Activated B cell treated with CpG ODN at 0.5 μM for 24 hours (primary cell): ENCODE measurements around the gene TTC7B. TPM values are rescaled to one million over a fixed set of nuclear protein-coding genes. Genes with fewer than 3 reads are reported as not detected.

Experiments
- ATAC-seq: fragments of 200-7000 bp; cut with Tn5 transposase; one replicate; pipeline ENCODE4 v1.10.0; 2021; ENCODE audit warnings: low read depth, mild to moderate bottlenecking, moderate library complexity
- CTCF ChIA-PET: fragments of 350-600 bp; sonication (Branson Sonifier 250); formaldehyde crosslinking; loops from one replicate; lab custom pipeline; 2021; ENCODE audit warnings: antibody characterized with exemption; lab: Charles Lee
- POLR2A ChIA-PET: fragments of 350-600 bp; sonication (Branson Sonifier 250); formaldehyde crosslinking; loops from one replicate; lab custom pipeline; 2021; ENCODE audit warnings: antibody characterized with exemption; lab: Charles Lee
- DNase-seq: peaks from one replicate; pipeline ENCODE4 v3.0.0; 2022
- H3K27ac Mint-ChIP-seq: one replicate; pipeline ENCODE4 v1.8.0; 2020; ENCODE audit warnings: mixed read lengths
- H3K27me3 Mint-ChIP-seq: one replicate; pipeline ENCODE4 v1.8.0; 2021; ENCODE audit warnings: mixed read lengths
- H3K36me3 Mint-ChIP-seq: one replicate; pipeline ENCODE4 v1.8.0; 2021; ENCODE audit warnings: low read depth, mixed read lengths
- H3K4me1 Mint-ChIP-seq: one replicate; pipeline ENCODE4 v1.8.0; 2021; ENCODE audit warnings: mixed read lengths
- H3K4me3 Mint-ChIP-seq: one replicate; pipeline ENCODE4 v1.8.0; 2020; ENCODE audit warnings: mild to moderate bottlenecking, mixed read lengths
- H3K9me3 Mint-ChIP-seq: one replicate; pipeline ENCODE4 v1.8.0; 2020; ENCODE audit warnings: mixed read lengths
- CTCF ChIP-seq: fragments of 200-600 bp; IDR thresholded peaks from one replicate; pipeline ENCODE4 v1.8.0; 2022; ENCODE audit warnings: antibody characterized with exemption, mild to moderate bottlenecking
- intact Hi-C: fragments of 100-400 bp; cut with micrococcal nuclease; formaldehyde crosslinking; loops from one replicate; pipeline ENCODE4 v1.15.1; 2024
- total RNA-seq: library from RNA; stranded (reverse); gene quantifications from 2 replicates; pipeline ENCODE4 v1.2.3, GENCODE V29; 2022

Gene TTC7B
- total RNA-seq, 1 donor from 2014 or later = 1.9 TPM

GRCh38 chr14:90603336-90603735, 212.9 kb downstream of the TTC7B start:
- H3K9me3 Mint-ChIP-seq = no peaks in the 10 kb centered on the region
- DNase-seq (no peak), ATAC-seq (no peak)
- ChIA-PET CTCF (no interaction called here), POLR2A (no interaction called here)
- H3K4me3 Mint-ChIP-seq = no peak overlapping the region
- peaks cover 7% of the 10 kb centered on the region for H3K4me1 Mint-ChIP-seq
- TF ChIP-seq CTCF = no peak
- H3K27ac Mint-ChIP-seq = no peak overlapping the region
- peaks cover 23% of the 10 kb centered on the region for H3K27me3 Mint-ChIP-seq
- H3K36me3 Mint-ChIP-seq = no peaks in the 10 kb centered on the region
- intact Hi-C loops = no loop called here

- H3K4me3 Mint-ChIP-seq = no peak overlapping the region
- intact Hi-C loops = no loop called here
- ATAC-seq (no peak), DNase-seq (no peak)
- no peaks in the 10 kb centered on the region for H3K36me3 Mint-ChIP-seq
- no peaks in the 10 kb centered on the region for H3K9me3 Mint-ChIP-seq
- POLR2A ChIA-PET = no interaction called here
- H3K27me3 Mint-ChIP-seq = peaks cover 18% of the 10 kb centered on the region
- no peak overlapping the region for H3K27ac Mint-ChIP-seq
- peaks cover 7% of the 10 kb centered on the region for H3K4me1 Mint-ChIP-seq
- CTCF ChIA-PET = no interaction called here
- TF ChIP-seq CTCF = no peak
Observed at GRCh38 chr14:90602088-90602687, 214.0 kb downstream of the TTC7B start.

- no peak overlapping the region for H3K27ac Mint-ChIP-seq
- POLR2A ChIA-PET = no interaction called here
- H3K9me3 Mint-ChIP-seq = no peaks in the 10 kb centered on the region
- DNase-seq (no peak), ATAC-seq (no peak)
- intact Hi-C loops = no loop called here
- TF ChIP-seq CTCF = no peak
- no peak overlapping the region for H3K4me3 Mint-ChIP-seq
- H3K27me3 Mint-ChIP-seq = peaks cover 20% of the 10 kb centered on the region
- CTCF ChIA-PET = no interaction called here
- H3K36me3 Mint-ChIP-seq = no peaks in the 10 kb centered on the region
- H3K4me1 Mint-ChIP-seq = peaks cover 7% of the 10 kb centered on the region
Observed at GRCh38 chr14:90601563-90601962, 214.7 kb downstream of the TTC7B start.

- TF ChIP-seq CTCF = no peak
- H3K9me3 Mint-ChIP-seq = no peaks in the 10 kb centered on the region
- H3K4me1 Mint-ChIP-seq = peaks cover 7% of the 10 kb centered on the region
- no peak overlapping the region for H3K4me3 Mint-ChIP-seq
- H3K27me3 Mint-ChIP-seq = peaks cover 20% of the 10 kb centered on the region
- CTCF ChIA-PET = no interaction called here
- no peak overlapping the region for H3K27ac Mint-ChIP-seq
- DNase-seq (no peak), ATAC-seq (no peak)
- POLR2A ChIA-PET = no interaction called here
- H3K36me3 Mint-ChIP-seq = no peaks in the 10 kb centered on the region
- intact Hi-C loops = no loop called here
Observed at GRCh38 chr14:90600619-90601018, 215.6 kb downstream of the TTC7B start.

- H3K36me3 Mint-ChIP-seq = no peaks in the 10 kb centered on the region
- no peak overlapping the region for H3K27ac Mint-ChIP-seq
- H3K27me3 Mint-ChIP-seq = peaks cover 16% of the 10 kb centered on the region
- CTCF ChIA-PET = no interaction called here
- POLR2A ChIA-PET = no interaction called here
- DNase-seq = no peak
- intact Hi-C loops = no loop called here
- no peak overlapping the region for H3K4me3 Mint-ChIP-seq
- peaks cover 1% of the 10 kb centered on the region for H3K4me1 Mint-ChIP-seq
- TF ChIP-seq CTCF = no peak
- H3K9me3 Mint-ChIP-seq = no peaks in the 10 kb centered on the region
- ATAC-seq = no peak
Observed at GRCh38 chr14:90599748-90600507, 216.3 kb downstream of the TTC7B start.
